ENCODE measurements around the gene ZCWPW1.

Gene ZCWPW1

GRCh38 chr7:100438172-100438571, 9.7 kb upstream of the ZCWPW1 start:
- DNase-seq, result no peak
- no peak overlapping the region for H3K27ac ChIP-seq
- H3K27me3 ChIP-seq (ENCODE audit: insufficient read depth, low read depth, severe bottlenecking), result no peaks in the 10 kb centered on the region
- H3K36me3 ChIP-seq, result peaks cover 26% of the 10 kb centered on the region
- TF ChIP-seq CTCF (IDR thresholded peaks at IDR 0.05; ENCODE audit: low read depth, low read length), result no peak
- no peaks in the 10 kb centered on the region for H3K9me3 ChIP-seq (ENCODE audit: severe bottlenecking)
- H3K4me3 ChIP-seq (ENCODE audit: low read depth, low read length), result no peak overlapping the region

- peak overlapping the region; percentile 57 for H3K27ac ChIP-seq
- no peak for DNase-seq
- peaks cover 34% of the 10 kb centered on the region for H3K36me3 ChIP-seq
- no peaks in the 10 kb centered on the region for H3K27me3 ChIP-seq (ENCODE audit: insufficient read depth, low read depth, severe bottlenecking)
- no peak for TF ChIP-seq CTCF (IDR thresholded peaks at IDR 0.05; ENCODE audit: low read depth, low read length)
- no peak overlapping the region for H3K4me3 ChIP-seq (ENCODE audit: low read depth, low read length)
- H3K9me3 ChIP-seq (ENCODE audit: severe bottlenecking), result no peaks in the 10 kb centered on the region
Measured at GRCh38 chr7:100437150-100438100, 8.9 kb upstream of the ZCWPW1 start.

- DNase-seq, result peak; percentile 29
- TF ChIP-seq CTCF (IDR thresholded peaks at IDR 0.05; ENCODE audit: low read depth, low read length), result no peak
- no peaks in the 10 kb centered on the region for H3K27me3 ChIP-seq (ENCODE audit: insufficient read depth, low read depth, severe bottlenecking)
- H3K4me3 ChIP-seq (ENCODE audit: low read depth, low read length), result peak overlapping the region; percentile 86
- H3K36me3 ChIP-seq, result peaks cover 51% of the 10 kb centered on the region
- no peaks in the 10 kb centered on the region for H3K9me3 ChIP-seq (ENCODE audit: severe bottlenecking)
- H3K27ac ChIP-seq, result peak overlapping the region; percentile 88
Measured at GRCh38 chr7:100435401-100436304, 7.2 kb upstream of the ZCWPW1 start.

- peaks cover 57% of the 10 kb centered on the region for H3K36me3 ChIP-seq
- peak overlapping the region; percentile 88 for H3K27ac ChIP-seq
- no peak for DNase-seq
- H3K9me3 ChIP-seq (ENCODE audit: severe bottlenecking), result no peaks in the 10 kb centered on the region
- H3K4me3 ChIP-seq (ENCODE audit: low read depth, low read length), result no peak overlapping the region
- TF ChIP-seq CTCF (IDR thresholded peaks at IDR 0.05; ENCODE audit: low read depth, low read length), result no peak
- no peaks in the 10 kb centered on the region for H3K27me3 ChIP-seq (ENCODE audit: insufficient read depth, low read depth, severe bottlenecking)
Measured at GRCh38 chr7:100434297-100435144, 6.0 kb upstream of the ZCWPW1 start.

GRCh38 chr7:100433592-100434296, 5.2 kb upstream of the ZCWPW1 start:
- Histone ChIP-seq H3K27me3 (ENCODE audit: insufficient read depth, low read depth, severe bottlenecking) (no peaks in the 10 kb centered on the region), H3K9me3 (ENCODE audit: severe bottlenecking) (no peaks in the 10 kb centered on the region), H3K36me3 (peaks cover 57% of the 10 kb centered on the region), H3K4me3 (ENCODE audit: low read depth, low read length) (no peak overlapping the region), H3K27ac (peak overlapping the region; percentile 18; the same call in 1 of the 2 replicates)
- DNase-seq, result no peak
- TF ChIP-seq CTCF (IDR thresholded peaks at IDR 0.05; ENCODE audit: low read depth, low read length), result no peak
